K562 (cell line): ENCODE results near the gene MAGOHB. TPM values are rescaled to one million over a fixed set of nuclear protein-coding genes. Genes with fewer than 3 reads are reported as not detected.
"Not testable (repeated sequence)": the region's sequence is repeated elsewhere in the genome, so short reads cannot be mapped to it uniquely, and the experiment has no call there.

ENCODE experiments used
- ATAC-seq: fragments of 200-7000 bp; cut with Tn5 transposase; 3 replicates; pipeline ENCODE4 v1.9.1; 2020; ENCODE audit warnings: moderate library complexity
- BruUV-seq: library from RNA; stranded (reverse); fragments of 400-500 nt; replicated peaks from 2 replicates; lab custom pipeline; 2021; lab: Mats Ljungman, UMichigan
- CTCF ChIA-PET: fragments of 300-600 bp; formaldehyde crosslinking; extraction: SDS; loops from one replicate; lab custom pipeline; 2021; ENCODE audit warnings: low intra/inter-chr PET ratio; lab: Yijun Ruan, JAX
- POLR2A ChIA-PET: fragments of 300-600, 350-650 bp; sonication (Branson Sonifier 250); formaldehyde crosslinking; extraction: SDS; loops from one replicate; lab custom pipeline; 2021; ENCODE audit warnings: antibody characterized with exemption, inconsistent platforms; lab: Yijun Ruan, JAX
- DNase-seq, 4 experiments: peaks; one replicate each; pipeline versions ENCODE4 v3.0.0 to v3.0.0-alpha.2; 2011 to 2018; ENCODE audit warnings: low spot score in 3 of 4, mixed read lengths in 3 of 4; ENCODE audit errors: extremely low read depth in 1 of 4
- FAIRE-seq: peaks from 2 replicates; lab custom pipeline; 2011; peaks lifted over from hg19 to GRCh38; lab: Jason Lieb, UNC
- H2AFZ ChIP-seq: 2 replicates; pipeline ENCODE4 v1.6.0; 2011; ENCODE audit warnings: low read depth, low read length, control low read depth, inconsistent platforms
- H3K27ac ChIP-seq: fragments of 200-600 bp; 3 replicates; pipeline ENCODE4 v1.8.0; 2011; ENCODE audit warnings: low read depth, mild to moderate bottlenecking, control low read depth, inconsistent platforms, low read length, moderate library complexity, mixed read lengths; ENCODE audit errors: extremely low read depth
- H3K27me3 ChIP-seq, 2 experiments: fragments of 300-600 bp in 1 of 2; 2 replicates in 1 of 2; 3 replicates in 1 of 2; pipeline versions ENCODE4 v1.6.0 to v1.8.0; 2011; ENCODE audit warnings: inconsistent platforms in 2 of 2, low read length in 2 of 2, mild to moderate bottlenecking in 1 of 2, mixed read lengths in 1 of 2, moderate library complexity in 1 of 2; ENCODE audit not compliant: control insufficient read depth in 2 of 2, insufficient read depth in 2 of 2
- H3K36me3 ChIP-seq: fragments of 300-600 bp; 3 replicates; pipeline ENCODE4 v1.8.0; 2011; ENCODE audit warnings: mild to moderate bottlenecking, low read length, inconsistent platforms; ENCODE audit not compliant: control insufficient read depth, insufficient read depth
- H3K4me1 ChIP-seq, 2 experiments: fragments of 200-600 bp in 1 of 2; replicated peaks in 1 of 2; 2 replicates in 1 of 2; 3 replicates in 1 of 2; pipeline versions ENCODE4 v1.5.1 to v1.8.0; 2011; ENCODE audit warnings: inconsistent platforms in 2 of 2, low read length in 2 of 2, mild to moderate bottlenecking in 1 of 2, mixed read lengths in 1 of 2, moderate library complexity in 1 of 2; ENCODE audit not compliant: control insufficient read depth in 2 of 2, insufficient read depth in 2 of 2
- H3K4me2 ChIP-seq: 2 replicates; pipeline ENCODE4 v1.6.1; 2011; ENCODE audit warnings: low read length, control low read depth, inconsistent platforms, mixed read lengths; ENCODE audit not compliant: insufficient read depth
- H3K4me3 ChIP-seq: fragments of 200-600 bp; sonication (generic), shearing (Covaris generic); 2 replicates; pipeline ENCODE4 v1.5.1; 2016; ENCODE audit warnings: control low read depth, inconsistent platforms
- H3K79me2 ChIP-seq: fragments of 200-600 bp; 3 replicates; pipeline ENCODE4 v1.8.0; 2011; ENCODE audit warnings: low read length, inconsistent platforms; ENCODE audit not compliant: control insufficient read depth, insufficient read depth
- H3K9ac ChIP-seq, 2 experiments: 2 replicates each; pipeline versions ENCODE4 v1.6.0 to v1.6.1; 2011; ENCODE audit warnings: low read depth in 2 of 2, low read length in 2 of 2, control low read depth in 1 of 2, inconsistent platforms in 1 of 2, mild to moderate bottlenecking in 1 of 2, mixed read lengths in 1 of 2; ENCODE audit not compliant: insufficient read depth in 1 of 2
- H3K9me1 ChIP-seq: one replicate; pipeline ENCODE4 v1.6.0; 2011; ENCODE audit warnings: inconsistent platforms, mild to moderate bottlenecking, low read length, moderate library complexity; ENCODE audit not compliant: control insufficient read depth, insufficient read depth
- H3K9me3 ChIP-seq: replicated peaks from 2 replicates; pipeline ENCODE4 v1.5.1; 2011; ENCODE audit warnings: low read depth, low read length, inconsistent platforms; ENCODE audit not compliant: control insufficient read depth, insufficient read depth
- H4K20me1 ChIP-seq: replicated peaks from 2 replicates; pipeline ENCODE4 v1.6.1; 2011; ENCODE audit warnings: low read length, inconsistent platforms, mixed read lengths; ENCODE audit not compliant: control insufficient read depth, insufficient read depth
- EWSR1 ChIP-seq: fragments of 450-650 bp; IDR thresholded peaks from 2 replicates; pipeline ENCODE4 v1.6.1; 2018; ENCODE audit warnings: borderline replicate concordance, mild to moderate bottlenecking, low read depth, moderate library complexity; ENCODE audit not compliant: partially characterized antibody
- SMARCE1 ChIP-seq: fragments of 450-650 bp; IDR thresholded peaks from 2 replicates; pipeline ENCODE4 v1.7.1; 2016; ENCODE audit warnings: mild to moderate bottlenecking
- TRIM24 ChIP-seq, 2 experiments: fragments of 450-650 bp; IDR thresholded peaks; 2 replicates each; pipeline ENCODE4 v1.6.1; 2016
- ZNF174 ChIP-seq: fragments of 250-450 bp; sonication (Bioruptor Pico); IDR thresholded peaks from 2 replicates; pipeline ENCODE4 v1.4.0; 2020; ENCODE audit warnings: mild to moderate bottlenecking
- ZNF551 ChIP-seq: fragments of 250-450 bp; sonication (Bioruptor Pico); IDR thresholded peaks from 2 replicates; pipeline ENCODE4 v1.5.0; 2021; ENCODE audit warnings: mild to moderate bottlenecking, moderate library complexity
- WGBS: fragments of 100-300 bp; shearing (Covaris generic); methylation state at CpG from one replicate; pipeline ENCODE4 v1.1.6; 2016; ENCODE audit warnings: low coverage, mixed read lengths; ENCODE audit not compliant: insufficient coverage; ENCODE audit errors: missing lambda C conversion rate; 5-methylcytosine and 5-hydroxymethylcytosine counted together
- in situ Hi-C: fragments of 300-500 bp; cut with MboI; formaldehyde crosslinking; loops from 4 replicates; pipeline ENCODE4 v1.15.0; 2018; ENCODE audit warnings: inconsistent platforms, mixed read lengths
- intact Hi-C: fragments of 100-400 bp; cut with micrococcal nuclease; formaldehyde crosslinking; loops from 2 replicates; pipeline ENCODE4 v1.14.2; 2022
- polyA plus RNA-seq, 8 experiments: library from polyadenylated mRNA; depleted of rRNA in 4 of 8; stranded (reverse) in 5 of 8; unstranded in 3 of 8; fragments of >200 nt; fragmentation: Nextera tagmentation in 2 of 8; fragmentation: Illumina TruSeq in 1 of 8; extraction: Ambion mirVana in 2 of 8; extraction: Trizol in 1 of 8; gene quantifications; 2 replicates each; pipeline versions ENCODE4 v1.2.1 to v1.2.3, GENCODE V29; 2011 to 2014; ENCODE audit warnings: inconsistent platforms in 1 of 8, missing spikeins in 1 of 8
- total RNA-seq, 7 experiments: library from RNA; depleted of rRNA in 6 of 7; stranded (reverse); fragments of >200 nt in 6 of 7; fragmentation: Illumina TruSeq in 2 of 7; extraction: Trizol in 2 of 7; gene quantifications; 2 replicates each; pipeline versions ENCODE4 v1.2.1 to v1.2.3, GENCODE V29; 2011 to 2021; ENCODE audit warnings: low replicate concordance in 1 of 7

Gene MAGOHB
- total and polyA plus RNA-seq, 9 of the 15 experiments (the other 6 are each of a cell fraction or from before 2014, with no cell fraction given) = 34.5 to 177 (median 85.4) TPM

- H3K9me3 ChIP-seq = no peaks in the 10 kb centered on the region
- H4K20me1 ChIP-seq = no peaks in the 10 kb centered on the region
- FAIRE-seq (no peak), DNase-seq (no peak), ATAC-seq (no peak)
- H3K4me2 ChIP-seq = no peak overlapping the region
- H3K4me1 ChIP-seq = no peaks in the 10 kb centered on the region
- H3K79me2 ChIP-seq = no peaks in the 10 kb centered on the region
- WGBS = 24% methylated on average over 2 of the region's 2 CpGs
- H3K27ac ChIP-seq = no peak overlapping the region
- no peak overlapping the region for H3K9ac ChIP-seq
- POLR2A ChIA-PET = no interaction called here
- H2AFZ ChIP-seq = no peak overlapping the region
- TF ChIP-seq TRIM24 (IDR thresholded peaks at IDR 0.05) = no peak
- no peak for TF ChIP-seq EWSR1
- TF ChIP-seq SMARCE1 = no peak
- no peak for TF ChIP-seq ZNF551 (CRISPR knock-in tag)
- no peak for TF ChIP-seq ZNF174 (CRISPR knock-in tag)
- H3K36me3 ChIP-seq = no peaks in the 10 kb centered on the region
- CTCF ChIA-PET = no interaction called here
- BruUV-seq = no TSS peak
- intact Hi-C loops (no loop called here), in situ Hi-C loops (no loop called here)
- H3K27me3 ChIP-seq = no peaks in the 10 kb centered on the region
- H3K9me1 ChIP-seq = no peaks in the 10 kb centered on the region
- no peak overlapping the region for H3K4me3 ChIP-seq
These were observed 39.1 kb downstream of the MAGOHB start for GRCh38 chr12:10574307-10574706.

GRCh38 chr12:10572021-10572490 is 41.4 kb downstream of the MAGOHB start:
- H3K9me1 ChIP-seq, DNase-seq, H3K27ac ChIP-seq, H3K4me1 ChIP-seq, H3K79me2 ChIP-seq, H3K9ac ChIP-seq, H3K4me3 ChIP-seq, H3K4me2 ChIP-seq, H3K27me3 ChIP-seq, POLR2A ChIA-PET, CTCF ChIA-PET, H3K36me3 ChIP-seq, FAIRE-seq, in situ Hi-C loops, H3K9me3 ChIP-seq, ATAC-seq, H4K20me1 ChIP-seq, BruUV-seq, intact Hi-C loops: not testable (repeated sequence)
- H2AFZ ChIP-seq = 0 out of 2 replicates have a peak overlapping the region, but pooled peaks have one; percentile 51
- WGBS = 0% methylated on average over 2 of the region's 3 CpGs
